KMS-11 (cell line): Measurements from ENCODE around the gene ZBTB24.

Experiments used
- H2AFZ ChIP-seq: fragments of 200-600 bp; sonication (generic); 2 replicates; pipeline ENCODE4 v1.6.1; 2016; ENCODE audit warnings: antibody characterized with exemption, mixed run types, low read depth
- H3K27ac ChIP-seq: fragments of 200-600 bp; sonication (generic); 2 replicates; pipeline ENCODE4 v1.6.1; 2016; ENCODE audit warnings: mild to moderate bottlenecking, mixed run types
- H3K27me3 ChIP-seq: fragments of 200-600 bp; sonication (generic); 2 replicates; pipeline ENCODE4 v1.6.1; 2017; ENCODE audit warnings: mild to moderate bottlenecking, low read depth, mixed run types, moderate library complexity; ENCODE audit not compliant: insufficient read depth
- H3K36me3 ChIP-seq: fragments of 200-600 bp; sonication (generic); 2 replicates; pipeline ENCODE4 v1.6.1; 2017; ENCODE audit warnings: mild to moderate bottlenecking, mixed run types; ENCODE audit not compliant: insufficient read depth
- H3K4me1 ChIP-seq: fragments of 200-600 bp; sonication (generic); 2 replicates; pipeline ENCODE4 v1.6.1; 2016; ENCODE audit warnings: mild to moderate bottlenecking, low read depth, mixed run types; ENCODE audit not compliant: poor library complexity, severe bottlenecking
- H3K4me2 ChIP-seq: fragments of 200-600 bp; sonication (generic); 2 replicates; pipeline ENCODE4 v1.7.0; 2016; ENCODE audit warnings: mild to moderate bottlenecking, mixed run types
- H3K4me3 ChIP-seq: fragments of 200-600 bp; sonication (generic); IDR thresholded peaks from 2 replicates; pipeline ENCODE4 v1.6.1; 2017; ENCODE audit warnings: low read depth, low read length, mixed read lengths; ENCODE audit not compliant: insufficient read depth
- H3K79me2 ChIP-seq: fragments of 200-600 bp; sonication (generic); 2 replicates; pipeline ENCODE4 v1.6.1; 2016; ENCODE audit warnings: low read depth, mixed run types; ENCODE audit not compliant: insufficient read depth
- H3K9ac ChIP-seq: fragments of 200-600 bp; sonication (generic); 2 replicates; pipeline ENCODE4 v1.6.1; 2016; ENCODE audit warnings: mild to moderate bottlenecking, mixed run types
- H4K20me1 ChIP-seq: fragments of 200-600 bp; sonication (generic); 2 replicates; pipeline ENCODE4 v1.6.1; 2016; ENCODE audit warnings: mild to moderate bottlenecking, mixed run types; ENCODE audit not compliant: insufficient read depth
- TF ChIP-seq, protein P1 (sequence below): fragments of 200-600 bp; sonication (generic); conservative IDR thresholded peaks from 2 replicates; pipeline ENCODE4 v1.6.1; 2017; ENCODE audit warnings: low read depth, mild to moderate bottlenecking, antibody characterized with exemption, low read length, moderate library complexity, mixed read lengths

ZBTB24 gene

GRCh38 chr6:109490713-109491112 lies 7.7 kb upstream of the ZBTB24 start:
- H3K4me3 ChIP-seq, result no peak overlapping the region
- H3K9ac ChIP-seq, result peak overlapping the region; percentile 46; the same call in 1 of the 2 replicates
- TF ChIP-seq, protein P1, sequence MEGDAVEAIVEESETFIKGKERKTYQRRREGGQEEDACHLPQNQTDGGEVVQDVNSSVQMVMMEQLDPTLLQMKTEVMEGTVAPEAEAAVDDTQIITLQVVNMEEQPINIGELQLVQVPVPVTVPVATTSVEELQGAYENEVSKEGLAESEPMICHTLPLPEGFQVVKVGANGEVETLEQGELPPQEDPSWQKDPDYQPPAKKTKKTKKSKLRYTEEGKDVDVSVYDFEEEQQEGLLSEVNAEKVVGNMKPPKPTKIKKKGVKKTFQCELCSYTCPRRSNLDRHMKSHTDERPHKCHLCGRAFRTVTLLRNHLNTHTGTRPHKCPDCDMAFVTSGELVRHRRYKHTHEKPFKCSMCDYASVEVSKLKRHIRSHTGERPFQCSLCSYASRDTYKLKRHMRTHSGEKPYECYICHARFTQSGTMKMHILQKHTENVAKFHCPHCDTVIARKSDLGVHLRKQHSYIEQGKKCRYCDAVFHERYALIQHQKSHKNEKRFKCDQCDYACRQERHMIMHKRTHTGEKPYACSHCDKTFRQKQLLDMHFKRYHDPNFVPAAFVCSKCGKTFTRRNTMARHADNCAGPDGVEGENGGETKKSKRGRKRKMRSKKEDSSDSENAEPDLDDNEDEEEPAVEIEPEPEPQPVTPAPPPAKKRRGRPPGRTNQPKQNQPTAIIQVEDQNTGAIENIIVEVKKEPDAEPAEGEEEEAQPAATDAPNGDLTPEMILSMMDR, result no peak
- peak overlapping the region; percentile 75 for H2AFZ ChIP-seq
- no peaks in the 10 kb centered on the region for H3K27me3 ChIP-seq
- H3K36me3 ChIP-seq, result no peaks in the 10 kb centered on the region; the same call in 1 of the 2 replicates
- H3K4me2 ChIP-seq, result peak overlapping the region; percentile 74
- H3K79me2 ChIP-seq, result no peaks in the 10 kb centered on the region
- H3K4me1 ChIP-seq, result peaks cover 31% of the 10 kb centered on the region
- H4K20me1 ChIP-seq, result no peaks in the 10 kb centered on the region
- H3K27ac ChIP-seq, result peak overlapping the region; percentile 82

DNA sequence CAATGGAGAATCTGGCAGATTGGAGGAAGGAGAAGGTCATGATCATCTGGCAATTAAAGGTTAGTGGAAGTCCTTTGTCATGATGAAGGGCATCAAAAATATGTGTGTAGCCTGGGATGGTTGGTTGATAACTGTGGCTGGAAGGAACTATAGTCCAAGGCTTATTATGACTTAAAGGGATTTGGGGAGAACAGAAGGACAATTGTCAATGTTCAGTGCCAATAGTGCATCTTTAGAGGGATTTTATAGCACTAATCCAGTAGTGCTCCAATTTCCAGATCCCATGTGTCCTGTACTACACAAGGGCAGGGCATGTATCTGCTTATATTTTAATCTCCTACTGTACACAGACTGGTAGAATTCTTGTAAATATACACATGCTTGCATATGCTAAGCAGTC lies 5.0 kb upstream of the ZBTB24 start:
- TF ChIP-seq, protein P1, result no peak
- H3K27me3 ChIP-seq, result no peaks in the 10 kb centered on the region
- no peaks in the 10 kb centered on the region for H3K36me3 ChIP-seq
- H3K27ac ChIP-seq, result no peak overlapping the region
- H3K4me2 ChIP-seq, result no peak overlapping the region
- no peak overlapping the region for H3K4me3 ChIP-seq
- H3K79me2 ChIP-seq, result no peaks in the 10 kb centered on the region
- H3K9ac ChIP-seq, result no peak overlapping the region
- no peaks in the 10 kb centered on the region for H4K20me1 ChIP-seq
- H3K4me1 ChIP-seq, result peaks cover 34% of the 10 kb centered on the region
- no peak overlapping the region for H2AFZ ChIP-seq

DNA sequence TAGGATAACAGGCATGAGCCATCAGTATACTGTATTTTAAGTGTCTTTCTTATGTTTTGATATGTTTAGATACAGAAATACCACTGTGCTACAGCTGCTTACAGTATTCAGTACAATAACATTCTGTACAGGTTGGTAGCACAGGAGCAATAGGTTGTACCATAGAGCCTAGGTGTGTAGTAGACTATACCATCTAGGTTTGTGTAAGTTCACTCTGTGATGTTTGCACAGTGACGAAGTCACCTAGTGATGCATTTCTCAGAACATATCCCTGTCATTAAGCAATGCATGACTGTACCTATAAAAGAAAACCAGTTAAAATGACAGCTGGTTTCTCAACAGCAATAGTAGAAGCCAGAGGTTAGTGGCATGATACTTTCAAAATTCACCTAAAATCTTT lies 3.0 kb upstream of the ZBTB24 start:
- H3K4me3 ChIP-seq, result no peak overlapping the region
- H3K27ac ChIP-seq, result no peak overlapping the region
- TF ChIP-seq, protein P1, result no peak
- H4K20me1 ChIP-seq, result no peaks in the 10 kb centered on the region
- H2AFZ ChIP-seq, result no peak overlapping the region
- no peaks in the 10 kb centered on the region for H3K27me3 ChIP-seq
- no peaks in the 10 kb centered on the region for H3K36me3 ChIP-seq
- peaks cover 17% of the 10 kb centered on the region for H3K79me2 ChIP-seq
- no peak overlapping the region for H3K9ac ChIP-seq
- H3K4me1 ChIP-seq, result peaks cover 29% of the 10 kb centered on the region
- no peak overlapping the region for H3K4me2 ChIP-seq

DNA sequence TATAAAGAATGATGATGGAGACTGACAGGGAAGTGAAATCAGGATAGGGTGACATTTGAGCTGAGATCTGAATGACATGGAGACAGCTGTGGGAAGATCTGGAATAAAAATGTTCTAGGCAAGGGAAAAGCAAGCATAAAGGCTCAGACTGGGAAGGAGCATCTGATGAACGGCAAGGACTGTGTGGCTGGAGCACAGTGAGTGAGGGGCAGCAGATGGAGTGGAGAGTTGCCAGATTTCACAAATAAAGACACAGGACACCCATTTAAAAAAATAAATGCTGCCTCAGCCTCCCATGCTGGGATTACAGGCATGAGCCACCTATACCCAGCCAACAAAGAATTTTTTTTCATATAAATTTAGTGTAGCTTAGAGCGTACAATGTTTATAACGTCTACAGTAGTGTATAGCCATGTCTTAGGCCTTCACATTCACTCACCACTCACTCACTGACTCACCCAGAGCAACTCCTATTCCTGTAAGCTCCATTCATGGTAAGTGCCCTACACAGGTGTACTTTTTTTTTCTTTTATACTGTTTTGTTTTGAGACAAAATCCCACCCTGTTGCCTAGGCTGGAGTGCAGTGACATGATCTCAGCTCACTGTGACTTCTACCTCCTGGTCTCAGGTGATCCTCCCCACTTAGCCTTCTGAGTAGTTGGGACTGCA lies 2.4 kb upstream of the ZBTB24 start:
- no peaks in the 10 kb centered on the region for H3K36me3 ChIP-seq
- H3K79me2 ChIP-seq, result peaks cover 24% of the 10 kb centered on the region
- TF ChIP-seq, protein P1, result no peak
- H2AFZ ChIP-seq, result no peak overlapping the region
- no peak overlapping the region for H3K4me2 ChIP-seq
- peaks cover 29% of the 10 kb centered on the region for H3K4me1 ChIP-seq
- H3K9ac ChIP-seq, result no peak overlapping the region
- no peaks in the 10 kb centered on the region for H3K27me3 ChIP-seq
- H3K4me3 ChIP-seq, result no peak overlapping the region
- no peak overlapping the region for H3K27ac ChIP-seq
- no peaks in the 10 kb centered on the region for H4K20me1 ChIP-seq
